ENCODE data around the gene ZNF385D. TPM values are rescaled to one million over a fixed set of nuclear protein-coding genes. Genes with fewer than 3 reads are reported as not detected.

ZNF385D gene
- total RNA-seq, 1 experiment from 2014 or later, result not detected

DNA sequence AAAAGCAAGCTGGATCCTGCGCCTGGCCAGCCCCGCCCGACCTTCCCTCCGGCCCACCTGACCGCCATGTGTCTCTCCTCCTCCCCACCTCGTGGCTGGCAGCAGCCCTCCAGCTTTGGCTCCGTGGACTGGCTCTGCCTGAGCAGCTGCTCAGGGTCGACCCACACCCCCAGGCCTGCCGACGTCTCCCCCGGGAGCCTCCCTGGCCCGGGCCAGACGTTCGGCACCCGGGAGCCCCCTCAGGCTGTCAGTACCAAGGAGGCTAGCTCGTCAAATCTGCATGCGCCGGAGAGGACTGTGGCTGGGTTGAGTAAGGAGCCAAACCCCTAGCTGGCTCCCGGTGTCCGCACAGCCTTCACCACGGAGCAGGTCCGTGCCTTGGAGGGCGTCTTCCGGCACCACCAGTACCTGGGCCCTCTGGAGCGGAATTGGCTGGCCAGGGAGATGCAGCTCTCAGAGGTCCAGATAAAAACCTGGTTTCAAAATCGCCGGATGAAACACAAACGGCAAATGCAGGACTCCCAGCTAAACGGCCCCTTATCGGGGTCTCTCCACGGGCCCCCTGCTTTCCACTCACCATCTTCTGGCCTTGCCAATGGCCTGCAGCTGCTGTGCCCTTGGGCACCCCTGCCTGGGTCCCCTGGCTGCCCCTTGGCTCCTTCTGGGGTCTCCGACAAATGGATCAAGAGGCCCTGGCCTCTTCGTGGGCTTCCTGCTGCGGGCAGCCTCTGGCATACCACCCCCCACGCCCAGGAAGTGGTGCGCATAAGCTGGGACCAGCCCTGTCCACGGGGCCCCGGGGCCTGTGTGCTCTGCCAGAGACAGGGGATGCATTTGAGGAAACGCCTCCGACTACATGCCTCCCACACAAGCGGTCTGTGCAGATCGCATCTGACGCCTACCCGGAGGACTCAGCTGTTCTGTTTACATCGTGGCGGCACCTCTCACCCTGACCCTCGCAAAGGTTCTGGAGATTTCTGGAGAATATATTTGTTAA is 345.0 kb downstream of the ZNF385D start:
- ChIA-PET RAD21 (ENCODE audit: low non-redundant PET in 1 of 2, low total read pairs in 2 of 2, uncharacterized antibody in 2 of 2, unreplicated experiment in 2 of 2) (no interaction called here), CTCF (no interaction called here), POLR2A (no interaction called here)
- ATAC-seq (no peak), DNase-seq (ENCODE audit: low read depth, low spot score) (no peak)
- Histone ChIP-seq H3K36me3 (ENCODE audit: control insufficient read depth in 1 of 2, insufficient read depth in 2 of 2, low read length in 2 of 2) (no peaks in the 10 kb centered on the region), H3K4me2 (ENCODE audit: low read length) (no peak overlapping the region), H3K79me2 (ENCODE audit: insufficient read depth, low read length) (no peaks in the 10 kb centered on the region), H3K9ac (ENCODE audit: low read length) (no peak overlapping the region), H3K9me2 (ENCODE audit: insufficient read depth) (no peaks in the 10 kb centered on the region), H4K20me1 (ENCODE audit: insufficient read depth) (no peaks in the 10 kb centered on the region), H3K4me3 (replicated peaks in 1 of 2; ENCODE audit: low read depth in 1 of 2, low read length in 2 of 2) (no peak overlapping the region), H2AFZ (ENCODE audit: low read depth, low read length, poor library complexity, severe bottlenecking) (no peak overlapping the region), H3K27me3 (ENCODE audit: insufficient read depth, low read length) (no peaks in the 10 kb centered on the region), H3K4me1 (ENCODE audit: control insufficient read depth in 1 of 2, insufficient read depth in 2 of 2, low read length in 2 of 2) (no peaks in the 10 kb centered on the region), H3K9me3 (ENCODE audit: control insufficient read depth in 1 of 2, insufficient read depth in 1 of 2, low read depth in 1 of 2, low read length in 2 of 2) (peaks cover 4 to 23% of the 10 kb centered on the region in 2 experiments; a peak in 2 of 4 replicates), H3K27ac (ENCODE audit: low read depth, low read length) (no peak overlapping the region)
- intact Hi-C loops (cut with micrococcal nuclease), result no loop called here
- TF ChIP-seq EZH2 (IDR thresholded peaks at IDR 0.05) (no peak), CBX3 (IDR thresholded peaks at IDR 0.05; ENCODE audit: low read depth) (no peak), SRF (IDR thresholded peaks at IDR 0.05; ENCODE audit: low read depth) (no peak), FOSL1 (IDR thresholded peaks at IDR 0.05; ENCODE audit: low read depth) (no peak), TCF7L2 (IDR thresholded peaks at IDR 0.05; ENCODE audit: borderline replicate concordance, extremely low read depth, insufficient read depth, insufficient read length) (no peak), YY1 (IDR thresholded peaks at IDR 0.05; ENCODE audit: extremely low read depth, insufficient replicate concordance, low read depth, low read length) (no peak), SP1 (IDR thresholded peaks at IDR 0.05; ENCODE audit: low read depth) (no peak), POLR2AphosphoS5 (IDR thresholded peaks at IDR 0.05; ENCODE audit: low read depth, low read length) (no peak), CEBPB (IDR thresholded peaks at IDR 0.05; ENCODE audit: low read depth) (no peak)
- TF ChIP-seq, protein P1, sequence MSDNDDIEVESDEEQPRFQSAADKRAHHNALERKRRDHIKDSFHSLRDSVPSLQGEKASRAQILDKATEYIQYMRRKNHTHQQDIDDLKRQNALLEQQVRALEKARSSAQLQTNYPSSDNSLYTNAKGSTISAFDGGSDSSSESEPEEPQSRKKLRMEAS (IDR thresholded peaks at IDR 0.05), result no peak
- no TSS peak for BruUV-seq (replicated peaks)

Data from HCT116 (cell line).